Measurements from ENCODE around the gene PBX3.
"Not testable (repeated sequence)": the region's sequence is repeated elsewhere in the genome, so short reads cannot be mapped to it uniquely, and the experiment has no call there.

Gene PBX3

DNA sequence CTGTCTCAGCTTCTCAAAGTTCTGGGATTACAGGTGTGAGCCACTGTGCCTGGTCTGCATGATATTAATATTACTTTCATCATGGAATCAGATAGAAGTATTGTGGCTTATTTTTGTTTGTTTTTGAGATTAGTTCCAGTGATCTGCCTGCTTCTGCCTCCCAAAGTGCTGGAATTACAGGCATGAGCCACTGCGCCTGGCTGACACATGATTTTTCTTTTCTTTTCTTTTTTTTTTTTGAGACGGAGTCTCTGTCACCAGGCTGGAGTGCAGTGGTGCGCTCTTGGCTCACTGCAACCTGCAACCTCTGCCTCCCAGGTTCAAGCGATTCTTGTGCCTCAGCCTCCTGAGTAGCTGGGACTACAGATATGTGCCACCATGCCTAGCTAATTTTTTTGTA is 29.6 kb downstream of the PBX3 start:
- DNase-seq (ENCODE audit: low read depth, low spot score): not testable (repeated sequence)

GRCh38 chr9:125778538-125779219 is 31.5 kb downstream of the PBX3 start:
- DNase-seq (ENCODE audit: low read depth, low spot score): not testable (repeated sequence)

DNA sequence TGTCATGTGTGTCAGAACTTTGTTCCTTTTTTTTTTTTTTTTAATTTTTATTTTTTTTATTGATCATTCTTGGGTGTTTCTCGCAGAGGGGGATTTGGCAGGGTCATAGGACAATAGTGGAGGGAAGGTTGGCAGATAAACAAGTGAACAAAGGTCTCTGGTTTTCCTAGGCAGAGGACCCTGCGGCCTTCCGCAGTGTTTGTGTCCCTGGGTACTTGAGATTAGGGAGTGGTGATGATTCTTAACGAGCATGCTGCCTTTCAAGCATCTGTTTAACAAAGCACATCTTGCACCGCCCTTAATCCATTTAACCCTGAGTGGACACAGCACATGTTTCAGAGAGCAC is 32.0 kb downstream of the PBX3 start:
- not testable (repeated sequence) for DNase-seq (ENCODE audit: low read depth, low spot score)

DNA sequence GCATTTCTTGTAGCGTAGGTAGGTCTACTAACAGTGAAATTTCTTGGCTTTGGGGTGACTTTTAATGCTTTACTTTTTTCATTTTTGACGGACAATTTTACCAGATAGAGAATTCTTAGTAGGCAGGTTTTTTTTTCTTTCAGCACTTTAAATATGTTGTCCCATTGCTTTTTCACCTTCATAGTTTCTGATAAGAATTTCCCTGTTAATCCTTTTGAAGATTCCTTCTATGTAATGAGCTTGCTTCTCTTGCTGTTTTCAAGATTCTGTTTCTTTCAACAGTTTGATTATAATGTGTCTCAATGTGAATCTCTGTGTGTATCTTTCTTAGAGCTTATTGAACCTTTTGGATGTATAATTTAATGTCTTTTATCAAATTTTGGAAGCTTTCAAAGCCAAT is 35.5 kb downstream of the PBX3 start:
- DNase-seq (ENCODE audit: low read depth, low spot score): no peak

GRCh38 chr9:125784286-125785049 is 37.3 kb downstream of the PBX3 start:
- no peak for DNase-seq (ENCODE audit: low read depth, low spot score)

- no peak for DNase-seq (ENCODE audit: low read depth, low spot score)
Measured at GRCh38 chr9:125785248-125785751, 38.1 kb downstream of the PBX3 start.

GRCh38 chr9:125787715-125788114 is 40.5 kb downstream of the PBX3 start:
- no peak for DNase-seq (ENCODE audit: low read depth, low spot score)

DNA sequence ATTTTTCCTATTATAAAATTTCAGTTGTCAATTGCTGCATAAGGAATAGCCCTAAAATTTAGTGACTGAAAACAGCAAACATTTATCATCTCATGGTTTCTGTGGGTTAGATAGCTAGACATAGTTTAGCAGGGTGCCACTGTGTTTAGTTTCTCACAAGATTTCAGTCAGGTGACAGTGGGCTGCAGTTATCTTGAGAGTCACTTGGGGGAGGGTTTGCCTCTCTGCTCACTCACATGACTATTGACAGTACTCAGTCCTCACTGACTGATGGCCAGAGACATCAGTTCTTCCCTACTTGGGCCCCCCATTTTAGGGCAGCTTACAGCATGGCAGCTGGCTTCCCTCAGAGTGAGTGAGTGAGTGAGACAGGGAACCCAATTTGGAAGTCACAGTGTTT is 42.0 kb downstream of the PBX3 start:
- DNase-seq (ENCODE audit: low read depth, low spot score): no peak

GRCh38 chr9:125794708-125795107 is 47.5 kb downstream of the PBX3 start:
- DNase-seq (ENCODE audit: low read depth, low spot score): no peak

- no peak for DNase-seq (ENCODE audit: low read depth, low spot score)
Measured at GRCh38 chr9:125795970-125796596, 48.9 kb downstream of the PBX3 start.

- DNase-seq (ENCODE audit: low read depth, low spot score): no peak
Measured at GRCh38 chr9:125797930-125798329, 50.8 kb downstream of the PBX3 start.

- DNase-seq (ENCODE audit: low read depth, low spot score): no peak
Measured at GRCh38 chr9:125803526-125803925, 56.4 kb downstream of the PBX3 start.

- DNase-seq (ENCODE audit: low read depth, low spot score): no peak
Measured at GRCh38 chr9:125805057-125805456, 57.9 kb downstream of the PBX3 start.

GRCh38 chr9:125805586-125805985 is 58.4 kb downstream of the PBX3 start:
- no peak for DNase-seq (ENCODE audit: low read depth, low spot score)

- DNase-seq (ENCODE audit: low read depth, low spot score): no peak
Measured at GRCh38 chr9:125807079-125807478, 59.9 kb downstream of the PBX3 start.

DNA sequence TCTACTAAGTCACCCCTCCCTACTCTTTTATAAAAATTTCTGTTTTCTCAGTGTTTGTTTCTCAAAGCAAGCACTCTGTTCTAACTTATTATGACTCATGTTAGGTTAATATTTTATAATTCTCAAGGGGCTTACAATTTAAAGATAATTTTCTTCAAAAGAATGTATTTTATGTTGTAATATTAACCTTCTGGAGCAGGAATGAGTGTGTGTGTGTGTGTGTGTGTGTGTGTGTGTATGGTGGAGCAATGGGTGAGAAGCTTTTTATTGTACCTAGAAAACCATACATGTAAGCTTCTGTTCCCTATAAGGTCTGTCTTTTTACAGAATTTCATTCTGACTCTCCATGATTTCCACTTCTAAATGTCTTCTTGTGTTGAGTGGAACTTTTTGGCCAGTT is 63.0 kb downstream of the PBX3 start:
- no peak for DNase-seq (ENCODE audit: low read depth, low spot score)

DNA sequence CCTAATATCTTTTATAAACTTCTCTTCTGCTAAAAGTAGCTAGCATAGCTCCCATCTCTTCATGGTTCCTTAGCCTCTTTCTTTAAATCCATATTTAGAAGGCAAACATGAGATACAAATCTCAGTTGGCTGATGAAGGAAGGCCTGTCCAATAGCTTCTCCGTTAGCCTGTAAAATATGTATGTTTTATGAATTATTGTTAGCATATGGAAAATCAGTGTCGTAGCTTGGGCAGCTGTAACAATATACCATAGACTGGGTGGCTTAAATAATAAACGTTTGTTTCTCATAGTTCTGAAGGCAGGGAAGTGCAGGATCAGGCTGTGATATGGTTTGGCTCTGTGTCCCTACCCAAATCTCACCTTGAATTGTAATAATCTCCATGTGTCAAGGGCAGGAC is 63.8 kb downstream of the PBX3 start:
- no peak for DNase-seq (ENCODE audit: low read depth, low spot score)

DNA sequence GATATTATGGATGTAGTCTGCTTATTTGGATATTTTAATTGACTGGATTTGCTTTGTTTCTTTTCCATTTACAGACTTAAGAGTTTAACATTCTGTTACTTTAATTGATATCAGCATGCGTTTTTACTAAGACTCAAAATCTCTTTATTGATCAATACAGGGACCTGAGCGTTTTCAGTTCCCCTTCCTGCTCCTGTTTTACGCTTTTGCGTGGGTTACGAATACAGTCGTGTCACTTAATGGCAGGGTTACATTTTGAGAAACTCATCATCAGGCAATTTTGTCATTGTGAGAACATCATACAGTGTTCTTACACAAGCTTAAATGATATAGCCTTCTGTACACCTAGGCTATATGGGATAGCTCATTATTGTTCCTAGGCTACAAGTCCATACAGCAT is 65.2 kb downstream of the PBX3 start:
- DNase-seq (ENCODE audit: low read depth, low spot score): no peak

DNA sequence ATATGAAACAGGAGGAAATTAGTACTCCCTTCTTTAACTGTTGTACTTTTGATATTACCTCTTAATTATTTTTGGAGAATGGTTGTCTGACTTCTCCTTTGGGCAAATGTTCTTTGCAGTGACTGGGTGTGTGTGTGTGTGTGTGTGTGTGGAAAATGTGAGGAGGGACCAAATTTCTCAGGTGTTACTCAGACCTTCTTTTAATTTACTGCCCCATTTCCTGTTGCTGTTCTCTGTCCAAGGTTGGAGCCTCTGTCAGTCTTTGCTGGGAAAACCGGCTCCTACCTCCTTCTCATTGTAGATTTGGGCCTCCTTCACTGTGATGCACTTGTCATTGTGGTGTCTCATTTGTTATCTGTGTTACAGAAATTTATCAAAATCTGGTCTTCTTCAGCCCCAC is 68.4 kb downstream of the PBX3 start:
- DNase-seq (ENCODE audit: low read depth, low spot score): peak; percentile 15

GRCh38 chr9:125816321-125816720 is 69.1 kb downstream of the PBX3 start:
- no peak for DNase-seq (ENCODE audit: low read depth, low spot score)

DNA sequence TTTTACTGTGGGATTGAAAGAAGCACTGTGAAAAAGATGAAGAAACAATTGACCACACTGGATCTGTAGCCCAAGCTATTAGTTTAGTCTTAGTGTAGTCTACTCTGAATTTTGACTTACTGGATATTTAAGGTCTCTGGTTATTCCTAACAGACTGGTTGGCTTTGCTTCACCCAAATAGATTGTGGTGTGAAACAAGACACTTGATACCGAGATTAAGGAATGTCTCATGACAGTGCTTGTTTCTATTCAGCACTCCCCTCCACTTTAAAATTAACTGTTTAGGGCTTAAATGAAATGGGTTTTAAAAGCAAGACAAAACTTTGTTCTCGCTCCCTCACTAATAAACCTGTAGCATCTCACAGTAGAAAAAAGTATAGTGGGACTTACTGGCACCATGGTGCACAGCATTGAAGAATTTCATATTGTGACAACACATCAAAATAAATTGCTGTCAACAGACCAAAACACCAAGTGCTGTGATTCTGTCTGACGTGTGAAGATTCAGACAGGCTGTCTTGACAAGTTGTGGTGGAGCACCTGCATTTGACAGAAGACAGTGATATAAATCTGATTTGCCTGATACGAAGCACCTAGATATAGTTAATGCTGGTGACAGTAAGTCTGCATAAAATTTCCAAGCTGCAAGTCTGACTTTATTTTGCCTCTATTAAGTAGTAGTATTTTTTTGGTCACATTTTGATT is 73.1 kb downstream of the PBX3 start:
- DNase-seq (ENCODE audit: low read depth, low spot score): no peak

- DNase-seq (ENCODE audit: low read depth, low spot score): no peak
Measured at GRCh38 chr9:125821078-125821477, 73.9 kb downstream of the PBX3 start.
